Tibial artery (tissue), 4 donors: ENCODE measurements around the gene DHX58.
A peak's percentile ranks its signal among the peaks of the same experiment; 100 is the strongest.
"Not testable (repeated sequence)": the region's sequence is repeated elsewhere in the genome, so short reads cannot be mapped to it uniquely, and the experiment has no call there.

Experiments
- DNase-seq, 2 donors: peaks; one replicate each; pipeline ENCODE4 v3.0.0-alpha.2; 2019
- H3K27ac ChIP-seq, 2 donors: fragments of 200-600 bp; sonication (generic) in 1 of 2; 1 replicate in 1 of 2; 2 replicates in 1 of 2; pipeline ENCODE4 v1.5.1; 2018 to 2019; ENCODE audit warnings: mild to moderate bottlenecking in 1 of 2
- H3K27me3 ChIP-seq, 2 donors: fragments of 200-600 bp; sonication (generic) in 1 of 2; one replicate each; pipeline versions ENCODE4 v1.5.1 to v1.6.0; 2016 to 2019
- H3K36me3 ChIP-seq, 3 donors: fragments of 200-600 bp; sonication (generic) in 2 of 3; one replicate each; pipeline ENCODE4 v1.5.1; 2016 to 2019; ENCODE audit warnings: mild to moderate bottlenecking in 2 of 3
- H3K4me1 ChIP-seq, 4 donors: fragments of 200-600 bp; sonication (generic) in 2 of 4; 1 replicate in 3 of 4; 2 replicates in 1 of 4; pipeline ENCODE4 v1.5.1; 2016 to 2019
- H3K4me3 ChIP-seq, 2 donors: fragments of 200-600 bp; sonication (generic) in 1 of 2; 1 replicate in 1 of 2; 2 replicates in 1 of 2; pipeline ENCODE4 v1.5.1; 2018 to 2019; ENCODE audit warnings: mild to moderate bottlenecking in 2 of 2
- H3K9me3 ChIP-seq, 3 donors: fragments of 200-600 bp; sonication (generic) in 1 of 3; one replicate each; pipeline ENCODE4 v1.5.1; 2016 to 2019
- intact Hi-C: fragments of 100-400 bp; cut with DNase I; formaldehyde crosslinking; loops from one replicate; pipeline ENCODE4 v1.15.0; 2023; ENCODE audit warnings: low total_unique reads
- TF ChIP-seq, protein P1 (sequence below), 2 experiments: fragments of 200-600 bp in 1 of 2; fragments of 450-650 bp in 1 of 2; IDR thresholded peaks; one replicate each; pipeline ENCODE4 v1.5.1; 2017 to 2019; ENCODE audit warnings: antibody characterized with exemption in 2 of 2, mild to moderate bottlenecking in 1 of 2, moderate library complexity in 1 of 2

The DHX58 gene

DNA sequence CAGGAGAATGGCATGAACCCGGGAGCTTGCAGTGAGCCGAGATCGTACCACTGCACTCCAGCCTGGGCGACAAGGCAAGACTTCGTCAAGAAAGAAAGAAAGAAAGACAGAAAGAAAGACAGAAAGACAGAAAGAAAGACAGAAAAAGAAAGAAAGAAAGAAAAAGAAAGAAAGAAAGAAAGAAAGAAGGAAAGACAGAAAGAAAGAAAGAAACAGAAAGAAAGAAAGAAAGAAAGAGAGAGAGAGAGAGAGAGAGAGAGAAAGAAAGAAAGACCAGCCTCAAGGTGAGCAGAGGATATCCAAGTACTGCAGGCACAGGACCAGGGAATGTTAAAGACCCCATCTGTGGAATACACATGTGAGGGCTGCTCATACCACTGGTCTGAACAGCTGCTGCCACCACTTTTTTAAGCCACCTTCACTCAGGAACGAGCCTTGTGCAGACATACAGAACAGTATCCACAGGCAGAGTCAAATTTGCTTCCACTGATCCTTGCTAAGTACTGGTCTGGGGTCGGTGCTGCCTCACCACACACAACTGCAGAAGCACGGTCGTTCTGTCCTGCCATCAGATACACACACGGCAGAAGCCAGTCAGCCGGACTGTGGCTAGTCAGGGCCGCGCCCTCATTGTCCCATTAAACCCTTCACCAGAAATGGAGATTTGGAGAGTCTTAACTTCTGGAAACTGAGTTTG is 34.5 kb upstream of the DHX58 start:
- no peaks in the 10 kb centered on the region for H3K9me3 ChIP-seq
- H3K27ac ChIP-seq: no peak overlapping the region
- no peak for DNase-seq
- peaks cover 0 to 26% (median 17%) of the 10 kb centered on the region in 4 donors for H3K4me1 ChIP-seq
- TF ChIP-seq, protein P1, sequence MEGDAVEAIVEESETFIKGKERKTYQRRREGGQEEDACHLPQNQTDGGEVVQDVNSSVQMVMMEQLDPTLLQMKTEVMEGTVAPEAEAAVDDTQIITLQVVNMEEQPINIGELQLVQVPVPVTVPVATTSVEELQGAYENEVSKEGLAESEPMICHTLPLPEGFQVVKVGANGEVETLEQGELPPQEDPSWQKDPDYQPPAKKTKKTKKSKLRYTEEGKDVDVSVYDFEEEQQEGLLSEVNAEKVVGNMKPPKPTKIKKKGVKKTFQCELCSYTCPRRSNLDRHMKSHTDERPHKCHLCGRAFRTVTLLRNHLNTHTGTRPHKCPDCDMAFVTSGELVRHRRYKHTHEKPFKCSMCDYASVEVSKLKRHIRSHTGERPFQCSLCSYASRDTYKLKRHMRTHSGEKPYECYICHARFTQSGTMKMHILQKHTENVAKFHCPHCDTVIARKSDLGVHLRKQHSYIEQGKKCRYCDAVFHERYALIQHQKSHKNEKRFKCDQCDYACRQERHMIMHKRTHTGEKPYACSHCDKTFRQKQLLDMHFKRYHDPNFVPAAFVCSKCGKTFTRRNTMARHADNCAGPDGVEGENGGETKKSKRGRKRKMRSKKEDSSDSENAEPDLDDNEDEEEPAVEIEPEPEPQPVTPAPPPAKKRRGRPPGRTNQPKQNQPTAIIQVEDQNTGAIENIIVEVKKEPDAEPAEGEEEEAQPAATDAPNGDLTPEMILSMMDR (IDR thresholded peaks at IDR 0.05): no peak
- H3K27me3 ChIP-seq: no peaks in the 10 kb centered on the region
- no peak overlapping the region for H3K4me3 ChIP-seq
- H3K36me3 ChIP-seq: peaks cover 0 to 49% (median 17%) of the 10 kb centered on the region in 3 donors
- intact Hi-C loops: no loop called here

DNA sequence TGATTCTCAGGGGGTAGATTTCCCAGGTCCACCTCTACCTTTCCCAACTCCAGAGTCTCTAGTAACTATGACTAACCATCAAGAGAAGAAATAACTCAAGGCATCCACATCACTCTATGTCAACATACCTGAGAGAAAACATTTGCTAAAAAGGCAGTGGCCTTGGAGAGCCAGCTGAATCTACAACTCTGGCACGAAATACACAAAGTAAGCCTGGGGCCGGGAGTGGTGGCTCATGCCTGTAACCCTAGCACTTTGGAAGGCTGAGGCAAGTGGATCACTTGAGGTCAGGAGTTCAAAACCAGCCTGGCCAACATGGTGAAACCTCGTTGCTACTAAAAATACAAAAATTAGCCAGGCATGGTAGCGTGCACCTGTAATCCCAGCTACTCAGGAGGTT is 30.6 kb upstream of the DHX58 start:
- intact Hi-C loops: not testable (repeated sequence)
- peaks cover 4 to 49% (median 9%) of the 10 kb centered on the region in 3 donors for H3K36me3 ChIP-seq

DNA sequence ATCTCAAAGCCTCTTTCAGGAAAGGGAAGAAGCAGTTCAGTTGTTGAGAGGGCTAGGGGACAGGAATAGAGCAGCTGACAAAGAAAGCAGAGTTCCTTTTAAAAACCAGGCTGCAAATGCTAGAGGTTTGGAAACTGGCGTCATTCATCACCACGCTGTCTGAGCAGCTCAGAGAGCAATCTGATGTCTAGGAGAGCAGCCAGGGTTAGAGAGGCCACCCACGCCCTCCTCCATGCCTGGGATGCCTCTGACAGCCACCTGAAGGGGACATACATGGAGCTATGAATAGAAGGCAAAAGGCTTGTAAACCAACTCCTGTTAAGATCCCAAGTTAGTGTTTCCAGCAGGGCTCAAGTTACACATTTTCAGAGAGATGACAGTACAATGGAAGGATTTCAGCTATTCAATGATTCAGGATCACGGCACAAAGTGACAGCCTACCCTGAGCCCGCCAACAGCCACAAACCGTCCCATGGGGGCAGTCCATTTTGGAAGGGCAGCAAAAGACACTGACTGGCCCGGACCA is 29.9 kb upstream of the DHX58 start:
- intact Hi-C loops: no loop called here
- TF ChIP-seq, protein P1 (IDR thresholded peaks at IDR 0.05): no peak
- H3K4me1 ChIP-seq: peaks cover 0 to 46% (median 25%) of the 10 kb centered on the region in 4 donors
- H3K36me3 ChIP-seq: peaks cover 4 to 43% (median 9%) of the 10 kb centered on the region in 3 donors
- H3K4me3 ChIP-seq: no peak overlapping the region
- no peak for DNase-seq
- H3K27ac ChIP-seq: peak overlapping the region in 1 of 2 donors; percentile 27
- no peaks in the 10 kb centered on the region for H3K9me3 ChIP-seq
- no peaks in the 10 kb centered on the region for H3K27me3 ChIP-seq

More for the DNA sequence above, 30.6 kb upstream of the DHX58 start:
- H3K4me3 ChIP-seq, H3K27ac ChIP-seq, DNase-seq, H3K9me3 ChIP-seq, H3K27me3 ChIP-seq: not testable (repeated sequence)
- H3K4me1 ChIP-seq: peaks cover 0 to 46% (median 24%) of the 10 kb centered on the region in 4 donors

DNA sequence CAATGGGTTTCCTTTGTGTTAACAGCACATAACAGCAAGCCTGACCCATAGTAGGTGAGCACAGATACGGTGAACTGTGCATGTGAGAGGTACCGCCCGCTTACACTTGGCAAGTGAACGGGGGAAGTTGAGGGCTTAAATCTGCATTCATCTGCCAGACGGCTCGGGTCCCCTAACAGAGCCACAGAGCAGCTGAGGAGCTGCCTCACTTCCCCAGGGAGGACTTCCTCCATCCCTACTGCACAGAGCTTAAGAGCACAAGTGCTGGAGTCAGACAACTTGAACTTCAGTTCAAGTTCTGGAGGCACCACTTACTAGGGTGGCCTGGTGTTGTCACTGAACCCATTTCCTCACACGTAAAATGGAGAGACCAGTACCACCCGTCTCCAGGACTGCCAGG is 28.9 kb upstream of the DHX58 start:
- DNase-seq: no peak
- Histone ChIP-seq H3K4me3 (no peak overlapping the region), H3K36me3 (peaks cover 4 to 43% (median 12%) of the 10 kb centered on the region in 3 donors), H3K4me1 (peaks cover 0 to 49% (median 27%) of the 10 kb centered on the region in 4 donors), H3K27me3 (no peaks in the 10 kb centered on the region), H3K9me3 (no peaks in the 10 kb centered on the region), H3K27ac (no peak overlapping the region)
- TF ChIP-seq, protein P1 (IDR thresholded peaks at IDR 0.05): no peak
- intact Hi-C loops: no loop called here

DNA sequence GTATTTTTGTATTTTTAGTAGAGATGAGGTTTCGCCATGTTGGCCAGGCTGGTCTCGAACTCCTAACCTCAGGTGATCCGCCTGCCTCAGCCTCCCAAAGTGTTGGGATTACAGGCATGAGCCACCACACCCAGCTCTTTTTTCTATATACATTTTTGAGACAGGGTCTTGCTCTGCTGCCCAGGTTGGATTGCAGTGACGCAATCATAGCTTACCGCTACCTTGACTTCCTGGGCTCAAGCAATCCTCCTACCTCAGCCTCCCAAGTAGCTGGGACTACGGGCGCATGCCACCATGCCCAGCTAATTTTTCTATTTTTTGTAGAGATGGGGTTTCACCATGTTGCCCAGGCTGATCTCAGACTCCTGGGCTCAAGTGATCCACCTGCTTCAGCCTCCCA is 28.2 kb upstream of the DHX58 start:
- H3K27ac ChIP-seq, H3K4me3 ChIP-seq, H3K9me3 ChIP-seq, H3K27me3 ChIP-seq, DNase-seq, intact Hi-C loops: not testable (repeated sequence)
- H3K4me1 ChIP-seq: peaks cover 0 to 55% (median 29%) of the 10 kb centered on the region in 4 donors
- H3K36me3 ChIP-seq: peaks cover 4 to 36% (median 13%) of the 10 kb centered on the region in 3 donors

DNA sequence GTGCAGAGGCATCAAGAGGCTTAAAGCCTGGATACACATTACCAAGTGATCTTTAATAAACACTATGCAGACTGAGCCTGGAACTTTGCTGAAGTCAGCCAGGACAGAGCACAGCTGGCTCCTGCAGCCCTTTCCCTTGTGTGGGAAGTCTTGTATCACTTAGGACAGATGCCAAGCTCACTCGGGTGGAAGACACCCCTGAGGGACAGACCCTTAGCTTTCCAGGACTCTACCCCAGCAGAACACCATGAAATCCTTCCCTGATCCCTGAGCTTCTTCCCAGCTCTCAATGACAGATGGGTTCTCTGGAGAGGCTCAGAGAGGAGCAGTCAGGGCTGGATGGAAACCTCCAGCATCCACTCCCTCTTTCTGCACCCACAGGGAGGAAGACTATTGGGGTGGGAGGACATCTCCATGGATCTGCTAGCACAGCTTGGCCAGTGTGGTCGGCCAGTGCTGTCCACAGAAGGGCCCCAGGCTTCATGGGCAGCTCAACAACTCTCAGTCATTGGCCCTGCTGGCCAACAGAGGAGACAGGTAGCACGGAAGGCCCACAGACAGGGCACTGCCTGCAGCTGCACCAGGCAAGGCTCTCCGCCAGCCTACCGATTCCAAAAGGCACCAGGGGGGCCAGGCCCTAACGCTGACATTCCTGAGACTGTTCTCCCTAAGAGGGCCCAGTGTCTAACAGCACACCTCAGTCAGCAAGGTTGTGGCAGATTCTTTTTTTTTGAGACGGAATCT is 26.4 kb upstream of the DHX58 start:
- TF ChIP-seq, protein P1 (IDR thresholded peaks at IDR 0.05): no peak
- peaks cover 0 to 70% (median 33%) of the 10 kb centered on the region in 4 donors for H3K4me1 ChIP-seq
- no peaks in the 10 kb centered on the region for H3K27me3 ChIP-seq
- H3K4me3 ChIP-seq: no peak overlapping the region
- H3K27ac ChIP-seq: no peak overlapping the region
- no peaks in the 10 kb centered on the region for H3K9me3 ChIP-seq
- intact Hi-C loops: no loop called here
- peaks cover 4 to 28% (median 7%) of the 10 kb centered on the region in 3 donors for H3K36me3 ChIP-seq
- no peak for DNase-seq
